ENCODE data around the gene AMT.

DNA sequence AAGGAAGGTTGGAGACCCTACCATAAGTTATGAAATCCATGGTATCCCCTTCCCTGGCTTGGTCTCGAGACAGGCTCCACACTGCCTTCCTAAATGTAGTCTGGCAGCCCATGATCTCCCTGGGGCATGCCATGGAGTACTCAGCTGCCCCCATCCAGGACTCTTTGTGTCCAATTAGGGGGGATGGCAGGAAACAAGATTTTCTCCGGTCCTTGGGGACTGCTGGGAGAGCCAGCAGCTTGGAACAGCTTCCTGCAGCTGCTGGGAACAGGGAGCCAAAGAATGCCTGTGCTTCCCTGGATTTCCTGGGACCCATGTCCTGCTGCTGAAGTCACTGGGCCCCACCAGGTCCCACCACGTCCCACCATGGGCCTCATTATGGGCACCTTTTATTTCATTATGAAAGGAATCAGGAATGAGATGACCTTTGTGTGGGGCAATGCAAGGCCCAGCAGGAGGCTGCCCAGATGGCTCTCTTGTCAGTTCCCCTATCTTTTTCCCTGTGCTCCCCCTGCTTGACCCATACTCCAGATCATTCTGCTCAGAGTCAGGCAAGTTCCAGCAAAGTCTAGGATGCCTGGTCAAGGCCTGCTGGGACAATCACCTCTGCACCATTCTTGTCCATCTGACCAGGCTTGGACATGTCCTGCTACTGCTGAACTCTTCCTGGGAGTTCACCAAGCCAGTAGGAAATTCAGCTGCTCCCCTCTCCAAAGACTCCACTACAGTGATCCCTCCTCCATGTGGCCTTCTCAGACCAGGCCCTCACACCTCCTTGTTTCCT lies 32.8 kb upstream of the AMT start:
- TF ChIP-seq CTCF (IDR thresholded peaks at IDR 0.05) (no peak), POLR2A (IDR thresholded peaks at IDR 0.05) (no peak)
